ENCODE data around the gene TAF1B. TPM values are rescaled to one million over a fixed set of nuclear protein-coding genes. Genes with fewer than 3 reads are reported as not detected.
"Not testable (repeated sequence)": the region's sequence is repeated elsewhere in the genome, so short reads cannot be mapped to it uniquely, and the experiment has no call there.

The TAF1B gene
- total RNA-seq, 1 donor = 4.8 TPM

DNA sequence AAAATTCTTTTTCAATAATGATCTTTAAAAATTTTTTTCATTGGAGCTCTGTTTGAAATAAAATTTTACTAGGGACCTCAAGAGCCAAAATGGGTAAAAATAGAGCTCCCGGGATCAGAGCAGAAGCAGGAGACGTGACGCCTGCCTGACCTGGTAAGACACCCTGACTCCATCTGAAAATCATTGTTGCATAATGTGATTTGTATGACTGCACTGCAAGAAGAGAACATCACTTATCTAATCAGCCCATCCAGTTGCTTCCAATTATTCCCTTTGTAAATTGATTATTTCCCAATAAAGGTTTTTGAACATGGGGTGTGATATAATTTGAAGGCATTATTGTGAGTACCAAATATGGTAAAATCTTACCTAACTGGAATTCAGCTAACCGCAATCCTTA is 17.1 kb upstream of the TAF1B start:
- DNase-seq (ENCODE audit: low read depth in 2 of 3, low spot score in 2 of 3) = no peak

DNA sequence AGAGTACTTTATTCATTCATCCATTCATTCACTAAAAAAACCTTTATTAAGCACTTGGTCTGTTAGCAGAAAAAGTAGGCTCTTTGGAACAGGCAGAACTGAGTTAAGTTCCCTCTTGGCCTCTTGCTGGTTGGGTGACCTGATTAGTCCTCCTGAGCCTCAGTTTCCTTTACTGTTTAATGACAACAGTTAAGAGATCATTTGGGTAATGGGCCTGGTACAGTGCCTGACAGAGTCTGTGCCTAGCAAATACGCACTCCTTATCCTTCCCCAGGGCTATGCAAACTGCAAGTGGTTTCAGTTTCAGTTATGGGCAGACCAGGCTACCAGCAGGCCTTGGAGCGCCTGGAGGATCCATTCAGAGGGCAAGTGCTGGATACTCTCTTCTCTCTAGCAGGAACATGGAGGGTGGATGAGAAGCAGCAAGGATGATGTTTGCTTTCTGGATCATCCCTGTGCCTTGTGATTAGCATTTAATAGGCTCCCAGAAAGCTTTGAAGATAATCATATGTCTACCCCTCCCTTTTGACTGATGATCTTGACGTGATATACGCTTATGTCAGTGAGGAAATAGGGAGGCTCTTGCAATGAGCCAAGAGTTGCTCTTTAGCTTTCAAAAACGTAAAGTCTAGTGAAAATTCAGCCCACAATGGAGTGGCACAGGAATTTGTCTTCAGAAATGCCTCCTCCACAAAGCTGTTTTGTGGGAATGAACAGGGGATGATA is 12.4 kb upstream of the TAF1B start:
- DNase-seq (ENCODE audit: low read depth in 2 of 3, low spot score in 2 of 3) = peak in 1 of 3 donors; percentile 26

DNA sequence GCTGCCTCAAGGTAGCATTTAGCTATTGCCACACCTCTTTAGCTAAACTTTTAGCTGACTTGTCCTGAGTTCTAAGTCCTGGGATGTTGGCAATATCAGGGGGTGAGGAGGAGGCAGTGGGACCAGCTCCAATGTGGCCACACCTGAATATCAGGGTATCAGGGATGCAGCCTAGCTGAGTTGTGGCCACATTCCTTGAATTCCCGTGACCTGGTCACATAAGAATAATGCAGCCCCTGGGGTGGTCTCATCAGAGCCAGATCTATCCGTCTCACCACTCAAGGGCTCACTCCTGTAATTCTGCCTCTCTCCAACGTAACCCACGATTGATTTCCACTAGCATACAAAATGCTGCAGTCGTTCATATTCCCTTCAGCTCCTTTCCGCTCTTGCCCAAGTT is 11.6 kb upstream of the TAF1B start:
- no peak for DNase-seq (ENCODE audit: low read depth in 2 of 3, low spot score in 2 of 3)

DNA sequence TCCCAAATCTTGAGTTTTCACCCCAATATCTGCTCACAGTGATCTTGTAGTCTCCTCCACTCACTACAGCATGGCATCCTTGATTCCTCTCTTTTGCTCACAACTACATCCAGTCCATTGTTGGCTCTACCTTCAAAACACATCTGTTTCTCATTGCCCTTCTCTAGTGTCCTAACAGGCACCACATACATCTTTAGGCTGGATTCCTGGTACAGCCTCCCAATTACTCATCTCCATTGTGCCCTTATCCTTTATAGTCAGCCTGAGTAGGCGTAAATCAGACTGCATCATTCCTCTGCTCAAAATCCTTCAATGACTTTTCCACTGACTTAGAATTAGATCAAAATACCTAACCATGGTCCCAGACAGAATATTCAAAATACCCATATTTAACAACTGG is 10.7 kb upstream of the TAF1B start:
- no peak for DNase-seq (ENCODE audit: low read depth in 2 of 3, low spot score in 2 of 3)

DNA sequence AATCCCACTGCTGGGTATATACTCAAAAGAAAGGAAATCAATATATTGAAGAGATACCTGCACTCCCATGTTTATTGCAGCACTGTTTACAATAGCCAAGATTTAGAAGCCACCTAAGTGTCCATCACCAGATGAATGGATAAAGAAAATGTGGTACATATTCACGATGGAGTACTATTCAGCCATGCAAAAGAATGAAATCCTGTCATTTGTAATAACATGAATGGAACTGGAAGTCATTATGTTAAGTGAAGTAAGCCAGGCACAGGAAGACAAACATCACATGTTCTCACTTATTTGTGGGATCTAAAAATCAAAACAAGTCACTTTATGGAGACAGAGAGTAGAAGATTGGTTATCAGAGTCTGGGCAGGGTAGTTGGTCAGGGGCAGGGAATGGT is 8.2 kb upstream of the TAF1B start:
- DNase-seq (ENCODE audit: low read depth in 2 of 3, low spot score in 2 of 3) = not testable (repeated sequence)

DNA sequence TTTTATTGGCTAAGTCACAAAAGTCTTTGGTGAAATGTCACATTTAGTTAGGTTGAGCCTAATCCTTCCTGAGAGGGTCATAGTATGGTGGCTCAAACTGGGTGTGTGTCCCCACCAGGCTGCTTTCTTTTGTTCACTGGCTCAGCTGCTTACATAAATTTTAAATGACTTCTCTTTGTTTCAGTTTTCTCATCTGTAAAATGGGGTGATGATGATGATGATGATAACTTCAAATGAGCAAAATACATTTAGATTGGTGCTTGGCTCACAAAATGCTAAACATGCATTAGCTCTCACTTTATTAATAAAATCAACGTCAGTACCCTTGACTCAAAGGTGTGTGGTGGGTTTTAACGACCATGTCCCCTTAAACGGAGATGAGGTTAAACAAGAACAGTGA is 7.2 kb upstream of the TAF1B start:
- no peak for DNase-seq (ENCODE audit: low read depth in 2 of 3, low spot score in 2 of 3)

DNA sequence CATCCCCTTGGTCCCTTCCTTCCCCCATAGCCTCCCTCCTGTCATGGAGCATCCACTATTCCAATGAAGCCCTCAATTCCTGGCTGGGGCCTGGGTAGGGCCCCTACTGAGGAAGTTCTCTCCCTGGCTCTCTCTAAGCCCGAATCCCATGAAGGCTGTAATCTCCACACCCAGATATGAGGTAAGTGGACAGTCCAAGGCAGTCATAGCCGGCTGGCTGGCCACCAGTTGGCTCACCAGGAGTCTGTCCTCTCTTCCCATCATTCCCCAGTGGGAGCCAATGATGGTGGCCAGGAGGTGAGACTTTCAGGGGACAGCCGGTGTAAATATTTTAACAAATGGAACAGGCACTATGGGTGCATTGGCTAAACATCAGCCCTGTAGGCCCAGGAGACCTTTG is 6.8 kb upstream of the TAF1B start:
- DNase-seq (ENCODE audit: low read depth in 2 of 3, low spot score in 2 of 3) = no peak

DNA sequence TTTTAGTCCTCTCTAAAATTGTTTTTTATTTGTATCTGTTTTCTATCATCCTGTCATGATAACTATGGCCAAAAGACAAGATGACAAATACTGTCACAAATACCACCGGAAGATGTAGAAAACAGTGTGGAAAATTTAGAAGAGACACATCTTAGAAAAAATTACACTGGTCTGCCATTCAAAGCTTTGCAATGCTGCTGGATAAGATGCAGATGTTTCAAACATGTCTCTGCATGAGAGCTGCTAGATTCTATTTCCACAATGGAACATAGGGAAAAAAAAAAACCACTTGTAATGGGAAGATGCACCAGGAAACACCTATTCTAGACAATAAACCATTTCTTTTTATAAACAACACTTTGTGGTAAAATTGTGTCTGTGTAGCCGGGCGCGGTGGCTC is 5.8 kb upstream of the TAF1B start:
- no peak for DNase-seq (ENCODE audit: low read depth in 2 of 3, low spot score in 2 of 3)

DNA sequence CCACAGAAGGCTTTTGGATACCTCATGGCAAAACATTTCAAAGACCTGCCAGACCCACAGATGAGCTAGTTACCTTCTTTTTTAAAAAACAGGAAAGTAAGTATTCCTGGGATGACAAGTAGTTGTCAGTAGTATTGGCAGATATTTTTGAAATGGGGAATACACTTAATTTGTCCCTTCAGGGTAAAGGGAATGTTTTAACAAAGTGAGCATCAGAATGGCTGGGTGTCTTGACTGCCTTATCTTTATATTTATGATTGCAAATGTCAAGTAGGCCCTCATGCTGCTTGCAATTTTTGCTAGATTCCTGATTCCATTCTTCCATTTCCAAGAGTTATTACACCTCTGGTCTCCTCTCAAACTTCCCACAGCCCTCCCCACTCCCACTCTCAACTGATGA is 4.9 kb upstream of the TAF1B start:
- DNase-seq (ENCODE audit: low read depth in 2 of 3, low spot score in 2 of 3) = no peak

DNA sequence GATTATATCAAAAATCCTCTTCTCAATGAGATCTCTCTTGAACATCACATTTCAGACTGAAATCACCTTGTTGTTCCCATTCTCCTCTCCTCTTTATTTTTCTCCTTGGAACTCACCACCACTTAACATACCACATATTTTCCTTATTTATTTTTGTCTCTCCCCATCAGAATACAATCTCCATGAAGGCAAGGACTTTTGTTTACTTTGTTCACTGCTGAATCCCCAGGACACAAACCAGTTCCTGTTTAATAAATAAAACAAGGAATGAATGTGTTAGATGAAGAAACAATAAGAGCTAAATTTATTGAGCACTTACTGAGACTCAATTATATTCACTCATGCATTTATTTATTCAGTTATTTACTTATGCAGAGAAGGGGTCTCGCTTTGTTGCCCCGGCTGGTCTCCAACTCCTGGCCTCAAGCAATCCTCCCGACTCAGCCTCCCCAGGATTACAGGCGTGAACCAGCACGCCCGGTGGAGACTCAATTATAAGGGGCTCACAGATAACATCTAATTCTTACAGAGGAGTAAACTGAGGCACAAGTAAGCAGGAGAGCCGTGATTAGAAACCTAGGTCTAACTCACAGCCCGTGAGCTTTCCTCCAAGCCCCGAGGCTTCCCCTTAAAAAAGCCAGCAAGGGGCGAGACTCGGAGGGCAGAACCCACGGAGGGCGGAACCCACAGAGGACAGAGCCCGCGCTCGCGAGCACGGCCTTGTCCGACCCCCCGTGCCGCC is 616 bp upstream of the TAF1B start:
- no peak for DNase-seq (ENCODE audit: low read depth in 2 of 3, low spot score in 2 of 3)

DNA sequence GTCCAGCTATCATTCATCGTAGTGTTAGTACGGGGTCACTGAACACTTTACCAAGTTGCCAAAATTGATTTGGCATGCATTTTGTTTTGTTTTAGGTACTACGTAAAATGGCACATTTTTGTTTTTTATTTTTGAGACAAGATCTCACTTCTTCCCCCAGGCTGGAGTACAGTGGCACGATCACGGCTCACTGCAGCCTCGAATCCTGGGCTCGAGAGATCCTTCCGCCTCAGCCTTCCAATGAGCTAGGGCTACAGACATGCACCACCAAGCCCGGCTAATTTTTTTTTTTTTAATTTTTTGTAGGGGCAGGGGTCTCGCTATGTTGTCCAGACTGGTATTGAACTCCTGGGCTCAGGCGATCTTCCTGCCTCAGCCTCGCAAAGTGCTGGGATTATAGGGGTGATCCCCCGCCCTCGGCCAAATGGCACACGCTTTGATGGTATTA is 786 bp downstream of the TAF1B start:
- DNase-seq (ENCODE audit: low read depth in 2 of 3, low spot score in 2 of 3) = no peak

DNA sequence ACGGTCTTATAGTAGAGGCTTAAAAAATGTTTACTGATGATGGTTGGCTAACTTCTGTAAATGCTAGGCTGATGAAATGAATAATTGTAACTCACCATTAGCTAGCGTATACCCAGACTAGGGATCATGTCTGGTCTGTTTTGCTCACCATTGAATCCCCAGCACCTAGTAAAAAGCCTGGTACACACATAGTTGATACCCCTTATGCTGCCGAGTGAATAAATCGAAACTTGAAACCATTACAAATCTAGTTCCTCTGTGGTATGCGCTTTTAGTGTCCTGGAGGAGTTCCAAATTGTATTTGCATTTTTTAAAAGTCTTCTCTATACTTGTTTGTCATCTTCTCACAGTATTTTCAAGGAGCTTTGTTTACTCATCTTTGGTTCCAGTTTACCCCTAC is 1.3 kb downstream of the TAF1B start:
- DNase-seq (ENCODE audit: low read depth in 2 of 3, low spot score in 2 of 3) = peak in 1 of 3 donors; percentile 8

DNA sequence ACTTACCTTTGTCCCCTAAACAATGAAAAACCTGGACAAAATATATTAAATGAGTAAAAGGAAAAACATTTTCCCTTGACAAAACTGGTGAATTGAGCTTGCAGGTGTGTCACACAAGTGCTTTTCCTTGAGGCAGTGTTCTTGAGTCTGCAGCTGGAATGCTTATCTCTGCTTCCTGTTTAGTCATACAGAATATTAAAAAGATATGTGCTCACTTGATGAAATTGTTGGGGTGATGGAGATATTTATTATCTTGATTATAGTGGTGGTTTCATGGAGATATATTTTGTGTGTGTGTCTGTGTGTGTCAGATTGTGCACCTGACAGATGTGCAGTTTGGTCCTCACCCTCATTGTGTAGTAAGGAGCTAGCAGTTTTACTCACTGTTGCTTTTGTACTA is 3.3 kb downstream of the TAF1B start:
- DNase-seq (ENCODE audit: low read depth in 2 of 3, low spot score in 2 of 3) = no peak

DNA sequence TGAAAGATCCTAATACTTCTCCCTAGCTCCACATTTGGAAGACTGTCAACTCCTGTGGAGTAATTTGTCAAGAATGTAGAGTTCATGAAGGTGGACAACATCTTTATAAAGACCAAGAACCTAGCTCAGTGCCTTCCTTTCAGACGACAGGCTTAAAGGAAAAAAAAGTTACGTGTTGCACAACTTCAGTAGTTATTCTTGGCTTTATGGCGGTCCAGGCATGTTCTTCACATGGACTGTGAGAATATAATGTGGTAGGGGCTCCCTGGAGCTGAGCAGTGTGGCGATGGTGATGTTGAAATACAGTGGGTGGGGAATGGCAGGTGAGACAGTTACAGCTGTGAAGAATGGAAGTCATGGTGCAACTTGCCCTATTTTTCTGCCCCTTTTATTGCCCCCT is 3.9 kb downstream of the TAF1B start:
- DNase-seq (ENCODE audit: low read depth in 2 of 3, low spot score in 2 of 3) = no peak

DNA sequence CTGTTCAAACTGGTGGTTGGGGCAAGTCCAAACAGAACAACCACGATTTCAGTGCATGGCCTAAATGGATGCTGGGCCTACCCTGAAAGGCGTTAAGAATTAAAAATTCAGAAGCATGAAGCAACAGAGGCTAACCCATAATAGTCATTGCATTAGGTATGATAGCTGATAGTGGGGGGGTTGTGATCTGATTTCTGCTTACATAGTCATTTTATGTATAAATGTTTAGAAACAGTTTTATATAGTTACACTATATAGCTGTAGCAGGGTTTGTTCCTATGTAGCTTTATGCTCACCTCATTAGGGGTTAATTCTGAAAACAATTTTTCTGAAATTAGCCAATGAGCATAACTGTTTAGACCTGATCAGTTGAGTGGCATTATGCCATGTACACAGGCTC is 9.6 kb downstream of the TAF1B start:
- DNase-seq (ENCODE audit: low read depth in 2 of 3, low spot score in 2 of 3) = no peak

DNA sequence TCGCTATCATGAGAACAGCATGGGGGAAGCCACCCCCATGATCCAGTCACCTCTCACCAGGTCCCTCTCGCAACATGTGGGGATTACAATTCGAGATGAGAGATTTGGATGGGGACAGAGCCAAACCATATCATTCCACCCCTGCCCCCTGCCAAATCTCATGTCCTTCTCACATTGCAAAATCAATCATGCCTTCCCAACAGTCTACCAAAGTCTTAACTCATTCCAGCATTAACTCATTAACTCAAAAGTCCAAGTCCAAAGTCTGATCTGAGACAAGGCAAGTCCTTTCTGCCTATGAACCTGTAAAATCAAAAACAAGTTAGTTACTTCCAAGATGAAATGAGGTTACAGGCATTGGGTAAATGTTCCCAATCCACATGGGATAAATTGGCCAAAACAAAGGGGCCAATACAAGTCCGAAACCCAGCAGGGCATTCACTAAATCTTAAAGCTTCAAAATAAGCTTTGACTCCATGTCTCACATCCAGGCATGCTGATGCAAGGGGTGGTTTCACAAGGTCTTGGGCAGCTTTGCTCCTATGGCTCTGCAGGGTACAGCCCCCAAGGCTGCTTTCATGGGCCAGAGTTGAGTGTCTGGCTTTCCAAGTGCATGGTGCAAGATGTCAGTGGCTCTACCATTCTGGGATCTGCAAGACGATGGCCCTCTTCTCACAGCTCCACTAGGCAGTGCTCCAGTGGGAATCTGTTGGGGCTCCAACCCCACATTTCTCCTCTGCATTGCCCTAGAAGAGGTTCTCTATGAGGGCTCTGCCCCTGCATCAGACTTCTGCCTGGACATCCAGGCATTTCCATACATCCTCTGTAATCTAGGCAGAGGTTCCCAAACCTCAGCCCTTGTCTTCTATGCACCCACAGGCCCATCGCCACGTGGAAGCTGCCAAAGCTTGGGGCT is 14.8 kb downstream of the TAF1B start:
- DNase-seq (ENCODE audit: low read depth in 2 of 3, low spot score in 2 of 3) = no peak

DNA sequence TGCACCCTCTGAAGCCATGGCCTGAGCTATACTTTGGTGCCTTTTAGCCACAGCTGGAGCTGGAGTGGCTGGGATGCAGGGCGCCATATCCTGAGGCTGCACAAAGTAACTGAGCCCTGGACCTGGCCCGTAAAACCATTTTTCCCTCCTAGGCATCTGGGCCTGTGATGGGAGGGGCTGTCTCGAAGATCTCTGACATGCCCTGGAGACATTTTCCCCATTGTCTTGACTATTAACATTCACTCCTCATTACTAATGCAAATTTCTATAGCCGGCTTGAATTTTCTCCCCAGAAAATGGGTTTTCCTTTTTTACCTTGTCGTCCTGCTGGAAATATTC is 15.4 kb downstream of the TAF1B start:
- no peak for DNase-seq (ENCODE audit: low read depth in 2 of 3, low spot score in 2 of 3)

DNA sequence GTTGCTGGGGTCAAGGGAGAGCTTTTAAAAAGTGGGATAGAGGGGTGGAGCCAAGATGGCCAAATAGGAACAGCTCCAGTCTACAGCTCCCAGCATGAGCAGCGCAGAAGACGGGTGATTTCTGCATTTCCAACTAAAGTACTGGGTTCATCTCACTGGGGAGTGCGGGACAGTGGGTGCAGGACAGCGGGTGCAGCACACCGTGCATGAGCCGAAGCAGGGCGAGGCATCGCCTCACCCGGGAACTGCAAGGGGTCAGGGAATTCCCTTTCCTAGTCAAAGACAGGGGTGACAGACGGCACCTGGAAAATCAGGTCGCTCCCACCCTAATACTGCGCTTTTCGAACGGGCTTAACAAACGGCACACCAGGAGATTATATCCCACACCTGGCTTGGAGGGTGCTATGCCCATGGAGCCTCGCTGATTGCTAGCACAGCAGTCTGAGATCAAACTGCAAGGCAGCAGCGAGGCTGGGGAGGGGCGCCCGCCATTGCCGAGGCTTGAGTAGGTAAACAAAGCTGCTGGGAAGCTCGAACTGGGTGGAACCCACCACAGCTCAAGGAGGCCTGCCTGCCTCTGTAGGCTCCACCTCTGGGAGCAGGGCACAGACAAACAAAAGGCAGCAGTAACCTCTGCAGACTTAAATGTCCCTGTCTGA is 17.8 kb downstream of the TAF1B start:
- DNase-seq (ENCODE audit: low read depth in 2 of 3, low spot score in 2 of 3) = not testable (repeated sequence)

DNA sequence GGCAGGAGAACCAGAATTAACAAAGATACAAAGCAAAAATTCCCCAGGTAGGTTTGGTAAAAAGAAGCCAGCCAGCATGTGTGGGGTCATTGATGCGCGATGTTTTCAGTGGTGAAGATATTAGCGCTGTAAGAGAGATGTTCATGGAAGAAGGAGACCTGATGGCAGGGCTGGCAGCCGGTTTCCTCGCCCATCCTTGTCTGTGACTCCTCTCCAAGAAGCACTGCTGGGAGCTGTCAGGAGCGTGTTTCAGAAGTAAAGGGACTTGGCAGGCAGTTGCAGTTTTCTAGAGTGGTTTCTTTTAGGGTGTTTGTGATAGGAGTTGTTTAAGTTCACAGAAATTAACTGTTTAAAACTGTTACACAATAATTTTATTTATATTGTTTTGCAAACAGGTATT is 24.6 kb downstream of the TAF1B start:
- DNase-seq (ENCODE audit: low read depth in 2 of 3, low spot score in 2 of 3) = no peak

DNA sequence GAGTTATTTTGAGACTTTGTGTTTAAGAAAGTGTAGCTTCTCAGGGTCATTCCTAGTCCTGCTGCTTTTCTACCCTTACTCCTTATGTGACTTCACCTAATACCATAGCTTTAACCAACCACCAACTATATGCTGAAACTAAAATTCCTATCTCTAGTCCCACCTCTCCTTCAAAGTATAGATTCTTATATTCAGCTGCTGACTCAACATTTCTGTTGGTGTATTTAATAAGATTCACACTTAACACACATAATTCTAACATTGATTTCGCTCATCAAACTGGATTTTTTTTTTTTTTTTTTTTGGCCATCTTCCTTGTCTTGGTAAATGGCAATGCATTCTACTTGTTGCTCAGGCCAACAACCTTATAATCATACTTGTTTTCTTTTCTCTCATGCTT is 30.1 kb downstream of the TAF1B start:
- DNase-seq (ENCODE audit: low read depth in 2 of 3, low spot score in 2 of 3) = no peak

DNA sequence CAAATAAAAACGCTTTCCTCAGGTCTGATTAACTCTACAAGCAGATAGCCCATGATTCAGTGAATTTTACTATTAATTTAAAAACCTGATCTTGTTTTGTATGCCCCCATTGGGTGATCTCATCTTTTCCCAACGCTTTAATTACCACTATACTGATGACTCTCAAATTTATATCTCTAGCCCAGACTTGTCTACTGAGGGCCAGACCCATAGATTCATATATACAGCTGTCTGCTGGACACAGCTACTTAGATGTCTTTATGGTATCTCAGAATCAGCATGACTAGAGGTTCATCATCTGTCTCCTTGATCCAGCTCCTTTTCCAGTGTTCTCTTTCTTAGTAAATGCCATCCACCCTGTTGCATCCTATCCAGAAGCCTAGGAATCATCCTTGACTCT is 33.8 kb downstream of the TAF1B start:
- no peak for DNase-seq (ENCODE audit: low read depth in 2 of 3, low spot score in 2 of 3)

Data from hematopoietic multipotent progenitor cell (in vitro differentiated cells).